WTC11 (cell line): Measurements from ENCODE around the gene NOC2L. TPM values are rescaled to one million over a fixed set of nuclear protein-coding genes. Genes with fewer than 3 reads are reported as not detected.

Experiments used
- AFF4 ChIP-seq: sonication (generic); formaldehyde crosslinking; IDR thresholded peaks from 2 replicates; pipeline ENCODE4 v1.8.1; 2023; ENCODE audit warnings: mild to moderate bottlenecking, missing genetic modification reagents, borderline replicate concordance
- ARID4B ChIP-seq: sonication (generic); formaldehyde crosslinking; IDR thresholded peaks from 2 replicates; pipeline ENCODE4 v1.8.0; 2023; ENCODE audit warnings: missing genetic modification reagents, mild to moderate bottlenecking, borderline replicate concordance
- ATF2 ChIP-seq: sonication (generic); formaldehyde crosslinking; IDR thresholded peaks from 2 replicates; pipeline ENCODE4 v1.8.1; 2022; ENCODE audit warnings: low read depth, missing genetic modification reagents, borderline replicate concordance
- CREB1 ChIP-seq: sonication (generic); formaldehyde crosslinking; IDR thresholded peaks from 2 replicates; pipeline ENCODE4 v1.8.0; 2023; ENCODE audit warnings: mild to moderate bottlenecking, missing genetic modification reagents
- GRHL2 ChIP-seq: fragments of 250-450 bp; sonication (Bioruptor Pico); IDR thresholded peaks from 2 replicates; pipeline ENCODE4 v1.8.0; 2022; ENCODE audit warnings: mild to moderate bottlenecking, moderate library complexity; ENCODE audit not compliant: insufficient replicate concordance, severe bottlenecking
- HMGXB4 ChIP-seq: sonication (generic); formaldehyde crosslinking; IDR thresholded peaks from 2 replicates; pipeline ENCODE4 v1.8.1; 2023; ENCODE audit warnings: mild to moderate bottlenecking, moderate library complexity, missing genetic modification reagents
- PRDM15 ChIP-seq: sonication (generic); formaldehyde crosslinking; IDR thresholded peaks from 2 replicates; pipeline ENCODE4 v1.8.0; 2022; ENCODE audit warnings: missing genetic modification reagents
- TCF7 ChIP-seq: sonication (generic); formaldehyde crosslinking; IDR thresholded peaks from 2 replicates; pipeline ENCODE4 v1.8.0; 2022; ENCODE audit warnings: mild to moderate bottlenecking, low read depth, missing genetic modification reagents, moderate library complexity
- ZNF317 ChIP-seq: sonication (generic); formaldehyde crosslinking; IDR thresholded peaks from 2 replicates; pipeline ENCODE4 v1.8.1; 2023; ENCODE audit warnings: low read depth, mild to moderate bottlenecking, moderate library complexity, missing genetic modification reagents, borderline replicate concordance
- ZNF416 ChIP-seq: fragments of 250-450 bp; sonication (Bioruptor Pico); IDR thresholded peaks from 2 replicates; pipeline ENCODE4 v1.9.0; 2021; ENCODE audit warnings: mild to moderate bottlenecking, inconsistent platforms
- ZNF423 ChIP-seq: fragments of 250-450 bp; sonication (Bioruptor Pico); IDR thresholded peaks from 2 replicates; pipeline ENCODE4 v2.1.2; 2022; ENCODE audit warnings: mild to moderate bottlenecking, moderate library complexity
- total RNA-seq: library from RNA; stranded (reverse); gene quantifications from 3 replicates; pipeline ENCODE4 v1.2.3, GENCODE V29; 2021

NOC2L gene
- total RNA-seq, 1 experiment from 2014 or later, result 182 TPM

GRCh38 chr1:923131-923990 is 35.7 kb downstream of the NOC2L start, which contains the start of gene SAMD11 (continued):
- TF ChIP-seq ZNF317 (CRISPR knock-in tag) (no peak), AFF4 (CRISPR knock-in tag) (no peak), TCF7 (CRISPR knock-in tag) (no peak), ZNF423 (CRISPR knock-in tag) (no peak), PRDM15 (CRISPR knock-in tag) (no peak), ATF2 (CRISPR knock-in tag) (no peak), ZNF416 (CRISPR knock-in tag) (no peak), HMGXB4 (no peak), GRHL2 (CRISPR knock-in tag) (no peak), ARID4B (CRISPR knock-in tag) (no peak), CREB1 (CRISPR knock-in tag) (no peak)
